Suprapubic skin (tissue), 4 donors: ENCODE measurements around the gene HIPK3.

ENCODE experiments used
- POLR2A ChIP-seq, 2 donors: fragments of 450-650 bp; IDR thresholded peaks; one replicate each; pipeline ENCODE4 v1.6.1; 2017; ENCODE audit warnings: antibody characterized with exemption in 2 of 2, mild to moderate bottlenecking in 2 of 2, moderate library complexity in 2 of 2
- POLR2AphosphoS5 ChIP-seq, 3 donors: sonication (generic); formaldehyde crosslinking; IDR thresholded peaks; one replicate each; pipeline ENCODE4 v1.6.1; 2017; ENCODE audit warnings: antibody characterized with exemption in 3 of 3
- TF ChIP-seq, protein P1 (sequence below), 2 donors: fragments of 200-600 bp in 1 of 2; fragments of 450-650 bp in 1 of 2; sonication (generic) in 1 of 2; IDR thresholded peaks; one replicate each; pipeline ENCODE4 v1.5.1; 2016 to 2019; ENCODE audit warnings: antibody characterized with exemption in 2 of 2, mild to moderate bottlenecking in 1 of 2, moderate library complexity in 1 of 2

DNA sequence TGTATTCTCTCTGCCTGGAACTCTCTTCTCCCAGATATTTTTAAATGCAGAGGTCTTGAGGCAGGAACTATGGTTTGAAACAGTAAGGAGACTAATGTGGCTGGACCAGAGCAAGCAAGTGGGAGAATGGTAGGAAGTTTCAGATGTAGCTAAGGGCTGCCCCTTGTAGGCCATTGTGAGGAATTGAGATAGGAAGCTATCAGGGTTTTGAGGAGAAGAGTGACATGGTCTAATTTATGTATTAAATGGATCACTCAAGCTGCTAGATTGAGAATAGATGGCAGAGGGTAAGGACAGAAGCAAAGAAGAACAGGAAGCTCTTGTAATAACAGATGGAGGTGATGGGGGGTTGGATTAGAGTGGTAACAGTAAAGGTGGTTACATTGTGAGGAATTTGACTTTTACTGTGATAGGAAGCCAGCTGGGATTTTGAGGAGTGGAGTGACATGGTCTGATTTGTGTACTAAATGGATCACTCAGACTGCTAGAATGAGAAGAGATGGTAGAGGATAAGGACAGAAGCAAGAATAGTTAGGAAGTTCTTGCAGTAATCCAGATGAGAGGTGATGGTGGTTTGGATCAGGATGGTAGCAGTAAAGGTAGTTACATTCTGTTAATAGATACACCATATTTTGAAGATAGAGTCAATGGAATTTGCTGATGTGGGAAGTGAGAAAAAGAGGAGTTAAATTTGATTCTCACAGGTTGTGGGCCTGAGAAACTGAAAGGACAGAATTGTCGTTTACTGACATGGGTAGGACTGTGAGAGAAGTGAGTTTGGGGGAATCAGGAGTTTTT lies 63.0 kb downstream of the HIPK3 start:
- TF ChIP-seq, protein P1, sequence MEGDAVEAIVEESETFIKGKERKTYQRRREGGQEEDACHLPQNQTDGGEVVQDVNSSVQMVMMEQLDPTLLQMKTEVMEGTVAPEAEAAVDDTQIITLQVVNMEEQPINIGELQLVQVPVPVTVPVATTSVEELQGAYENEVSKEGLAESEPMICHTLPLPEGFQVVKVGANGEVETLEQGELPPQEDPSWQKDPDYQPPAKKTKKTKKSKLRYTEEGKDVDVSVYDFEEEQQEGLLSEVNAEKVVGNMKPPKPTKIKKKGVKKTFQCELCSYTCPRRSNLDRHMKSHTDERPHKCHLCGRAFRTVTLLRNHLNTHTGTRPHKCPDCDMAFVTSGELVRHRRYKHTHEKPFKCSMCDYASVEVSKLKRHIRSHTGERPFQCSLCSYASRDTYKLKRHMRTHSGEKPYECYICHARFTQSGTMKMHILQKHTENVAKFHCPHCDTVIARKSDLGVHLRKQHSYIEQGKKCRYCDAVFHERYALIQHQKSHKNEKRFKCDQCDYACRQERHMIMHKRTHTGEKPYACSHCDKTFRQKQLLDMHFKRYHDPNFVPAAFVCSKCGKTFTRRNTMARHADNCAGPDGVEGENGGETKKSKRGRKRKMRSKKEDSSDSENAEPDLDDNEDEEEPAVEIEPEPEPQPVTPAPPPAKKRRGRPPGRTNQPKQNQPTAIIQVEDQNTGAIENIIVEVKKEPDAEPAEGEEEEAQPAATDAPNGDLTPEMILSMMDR (IDR thresholded peaks at IDR 0.05): no peak
- TF ChIP-seq POLR2A (IDR thresholded peaks at IDR 0.05): no peak
- TF ChIP-seq POLR2AphosphoS5 (IDR thresholded peaks at IDR 0.05): no peak
